RKO (cell line): ENCODE data around the gene CNTN6.
"Not testable (repeated sequence)": the region's sequence is repeated elsewhere in the genome, so short reads cannot be mapped to it uniquely, and the experiment has no call there.

Experiments
- DNase-seq: peaks from one replicate; pipeline ENCODE4 v3.0.0-alpha.2; 2016; ENCODE audit warnings: low spot score

The CNTN6 gene

GRCh38 chr3:1288805-1289494 lies 196.1 kb downstream of the CNTN6 start:
- no peak for DNase-seq

DNA sequence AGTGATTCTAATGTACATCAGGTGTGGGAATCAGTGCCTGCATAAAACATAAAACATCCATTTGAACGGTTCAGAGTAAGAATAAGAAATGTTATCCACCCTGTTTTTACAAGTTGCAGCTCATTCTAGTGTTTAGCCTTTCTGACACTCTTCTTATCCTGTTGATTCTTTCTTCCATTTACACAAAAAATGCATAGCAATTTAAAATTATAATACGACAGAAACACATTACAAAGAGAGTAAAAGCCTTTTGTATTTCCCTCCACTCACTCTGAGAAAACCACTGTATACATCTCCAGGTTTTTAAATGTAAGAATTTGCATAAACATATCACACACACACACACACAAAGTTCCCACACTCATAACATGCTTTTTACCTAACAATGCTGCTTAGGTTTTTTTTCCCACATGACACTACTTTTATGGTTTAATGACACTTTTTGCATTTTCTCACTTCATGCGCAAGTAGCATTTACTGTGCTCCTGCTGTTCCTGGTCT lies 199.8 kb downstream of the CNTN6 start:
- DNase-seq, result no peak

DNA sequence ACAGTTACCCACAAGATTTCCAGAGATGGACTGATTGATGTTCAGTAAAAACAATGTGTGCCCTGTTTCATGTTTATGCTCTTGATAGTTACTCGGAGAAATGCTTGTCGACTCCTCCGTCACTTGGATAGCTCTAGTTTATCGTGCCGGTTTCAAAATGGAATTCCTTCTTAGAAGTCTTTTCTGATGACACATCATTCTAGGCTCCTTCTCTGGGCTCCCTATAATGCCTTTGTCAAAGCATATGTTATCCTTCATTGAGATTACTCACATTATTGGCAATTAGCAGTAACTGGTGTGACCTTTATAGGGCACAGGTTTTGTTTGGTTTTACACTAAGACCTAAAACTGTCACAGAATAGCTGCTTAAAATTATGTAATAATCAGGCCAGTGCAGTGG lies 201.8 kb downstream of the CNTN6 start:
- no peak for DNase-seq

DNA sequence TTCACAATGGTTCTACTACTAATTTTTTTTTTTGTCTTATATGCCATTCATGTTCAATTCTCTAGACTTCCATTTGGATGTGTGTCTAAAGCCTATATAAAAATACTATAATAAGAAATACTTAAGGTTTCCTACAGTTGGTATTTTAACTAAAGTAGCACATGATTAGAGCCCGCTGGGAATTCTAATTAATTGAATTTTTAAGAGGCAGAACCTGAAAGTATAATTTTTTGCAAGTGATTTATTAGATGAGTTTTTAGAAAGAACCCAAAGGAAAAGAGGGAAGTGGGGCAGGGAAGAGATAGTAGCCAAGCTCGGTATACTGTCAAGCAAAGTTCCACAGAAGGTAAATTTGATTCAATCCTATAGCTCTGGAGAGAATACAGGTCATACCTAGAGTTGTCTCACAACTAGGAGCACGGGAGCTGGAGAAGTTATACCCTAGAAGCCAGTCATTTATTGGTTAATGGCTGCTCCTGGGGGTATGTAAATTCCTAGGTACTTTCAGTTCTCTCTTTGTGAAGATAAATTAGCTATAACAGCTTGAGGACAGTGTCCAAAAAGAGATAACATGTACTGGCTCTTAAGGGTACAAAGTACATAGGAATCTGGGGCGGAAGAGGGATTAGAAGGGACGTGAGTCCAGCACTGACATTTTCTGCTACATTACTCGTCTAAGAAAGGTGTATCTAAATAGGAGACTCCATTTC lies 225.6 kb downstream of the CNTN6 start:
- no peak for DNase-seq

DNA sequence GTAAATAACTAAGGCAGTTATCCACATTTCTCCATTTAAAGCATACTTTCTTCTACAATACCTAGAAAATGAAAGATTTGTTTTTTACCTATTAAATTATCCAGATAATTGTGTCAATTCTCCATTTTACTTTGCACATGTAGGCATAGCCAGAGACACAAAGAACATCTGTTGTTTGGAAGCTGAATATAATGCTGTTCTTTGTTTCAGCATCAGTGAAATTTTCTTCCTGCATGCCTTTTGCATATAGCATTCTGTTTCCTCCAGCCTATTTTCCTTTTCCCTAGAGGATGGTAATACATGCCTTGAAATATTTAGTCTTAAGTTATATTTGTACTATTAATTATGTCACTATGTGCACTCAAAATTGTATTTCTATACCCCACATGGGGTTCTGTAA lies 233.7 kb downstream of the CNTN6 start:
- no peak for DNase-seq

- no peak for DNase-seq
These were observed 237.3 kb downstream of the CNTN6 start for GRCh38 chr3:1330107-1330506.

DNA sequence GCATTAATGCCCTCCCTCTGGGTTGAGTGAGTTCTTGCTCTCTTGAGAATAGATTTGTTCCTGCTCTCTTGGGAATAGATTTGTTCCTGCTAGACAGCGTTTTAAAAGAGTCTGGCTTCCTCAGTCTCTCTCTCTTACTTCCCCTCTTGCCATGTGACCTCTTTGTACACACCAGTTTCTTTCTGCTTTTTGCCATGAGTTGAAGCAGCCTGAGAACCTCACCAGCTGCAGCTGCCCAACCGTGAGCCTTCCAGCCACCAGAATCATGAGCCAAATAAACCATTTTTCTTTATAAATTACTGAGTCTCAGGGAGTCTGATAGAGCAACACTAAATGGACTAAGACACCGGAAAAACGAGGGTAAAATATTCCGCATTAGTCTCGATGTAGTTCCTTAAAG lies 253.6 kb downstream of the CNTN6 start:
- no peak for DNase-seq

GRCh38 chr3:1348547-1348946 lies 255.7 kb downstream of the CNTN6 start:
- DNase-seq, result peak; percentile 21

GRCh38 chr3:1350885-1351284 lies 258.1 kb downstream of the CNTN6 start:
- DNase-seq, result no peak

DNA sequence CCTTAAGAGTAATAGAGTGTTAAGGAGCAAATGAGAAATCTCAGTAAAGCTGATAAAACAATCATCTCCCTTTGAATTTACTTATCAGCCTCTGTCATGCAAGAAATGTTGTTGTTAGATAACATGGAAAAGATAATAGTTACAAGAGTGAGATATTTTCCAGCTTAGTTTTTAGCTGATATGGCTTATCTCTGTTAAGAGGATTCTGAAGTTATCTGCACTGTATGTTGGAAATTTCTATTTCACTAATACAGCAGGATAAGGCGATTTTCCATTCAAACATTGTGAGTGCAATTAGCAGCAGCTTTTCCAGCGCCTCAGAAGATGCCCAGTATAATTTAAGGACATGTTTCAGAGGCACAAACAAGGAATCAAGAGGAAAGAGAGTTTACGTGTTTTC lies 262.9 kb downstream of the CNTN6 start:
- DNase-seq, result no peak

DNA sequence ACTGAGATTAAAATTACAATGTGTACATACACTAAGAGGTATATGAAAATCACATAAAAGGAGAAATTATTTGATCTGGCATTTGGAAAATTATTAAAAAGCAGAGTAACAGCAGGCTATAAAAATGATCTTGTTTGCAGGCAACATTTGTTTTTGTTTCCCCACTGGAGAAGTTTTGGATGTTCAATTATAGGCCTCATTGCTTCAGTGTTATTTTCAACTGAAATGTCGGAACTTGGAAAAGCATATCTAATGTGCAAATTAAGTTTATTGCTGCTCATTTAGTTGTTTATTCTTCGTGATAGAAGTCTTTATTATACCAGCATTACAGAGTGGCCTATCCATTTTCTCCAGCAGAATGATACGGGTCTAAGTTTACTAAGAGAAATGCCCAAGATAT lies 263.3 kb downstream of the CNTN6 start:
- DNase-seq, result no peak

GRCh38 chr3:1365528-1365927 lies 272.7 kb downstream of the CNTN6 start:
- DNase-seq, result no peak

DNA sequence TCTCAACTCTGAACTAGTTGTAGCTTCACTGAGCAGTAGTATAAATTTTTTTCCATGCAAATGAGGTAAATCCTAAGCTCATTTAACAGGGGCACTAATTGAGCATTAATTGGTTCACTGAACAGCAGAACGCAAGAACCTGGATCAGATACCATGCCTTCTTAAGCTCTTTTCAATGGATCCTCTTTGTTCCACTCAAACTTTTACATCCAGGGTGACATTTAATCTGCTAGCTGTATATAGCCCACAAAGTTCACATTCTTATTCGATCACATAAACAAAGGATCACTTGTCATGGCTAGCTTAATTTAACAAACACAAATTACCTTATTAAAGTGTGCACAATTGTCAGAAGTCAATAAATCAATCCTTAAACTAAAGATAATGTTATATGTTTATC lies 281.6 kb downstream of the CNTN6 start:
- DNase-seq, result no peak

- no peak for DNase-seq
These were observed 282.3 kb downstream of the CNTN6 start for GRCh38 chr3:1375145-1375544.

DNA sequence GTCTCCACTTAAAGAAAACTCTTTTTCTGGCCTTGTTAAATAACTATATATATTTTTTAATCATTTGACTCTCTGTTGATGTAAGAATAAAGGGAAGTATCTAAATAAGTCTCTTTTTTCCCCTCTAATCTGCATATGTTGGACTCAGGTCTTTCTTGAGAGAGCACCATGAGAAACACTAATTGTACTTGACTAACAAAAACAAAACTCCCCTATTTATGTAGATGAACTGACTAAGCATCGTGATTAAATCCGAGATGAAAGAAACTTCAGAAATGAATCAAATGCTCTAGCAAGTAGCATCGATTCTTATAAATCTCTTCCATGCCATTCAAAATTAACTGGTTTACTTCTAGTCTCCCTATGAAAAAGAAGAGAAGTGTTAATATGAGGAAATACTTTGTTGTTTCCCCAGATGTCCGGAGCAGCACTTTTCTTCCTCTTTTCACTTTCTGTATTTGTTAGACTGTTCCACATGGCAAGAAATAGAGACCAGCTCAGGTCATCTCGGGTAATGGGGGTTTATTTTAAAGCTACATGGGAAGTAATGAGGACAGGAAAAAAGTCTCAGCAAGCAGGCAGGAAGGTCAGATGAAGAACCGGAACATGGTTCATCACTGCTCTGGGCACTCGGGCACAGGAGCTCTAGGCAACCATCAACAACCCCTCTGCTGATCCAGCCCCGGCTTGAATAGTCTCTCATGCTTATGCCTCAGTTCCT lies 288.3 kb downstream of the CNTN6 start:
- DNase-seq, result no peak

- no peak for DNase-seq
These were observed 288.8 kb downstream of the CNTN6 start for GRCh38 chr3:1381647-1382036.

DNA sequence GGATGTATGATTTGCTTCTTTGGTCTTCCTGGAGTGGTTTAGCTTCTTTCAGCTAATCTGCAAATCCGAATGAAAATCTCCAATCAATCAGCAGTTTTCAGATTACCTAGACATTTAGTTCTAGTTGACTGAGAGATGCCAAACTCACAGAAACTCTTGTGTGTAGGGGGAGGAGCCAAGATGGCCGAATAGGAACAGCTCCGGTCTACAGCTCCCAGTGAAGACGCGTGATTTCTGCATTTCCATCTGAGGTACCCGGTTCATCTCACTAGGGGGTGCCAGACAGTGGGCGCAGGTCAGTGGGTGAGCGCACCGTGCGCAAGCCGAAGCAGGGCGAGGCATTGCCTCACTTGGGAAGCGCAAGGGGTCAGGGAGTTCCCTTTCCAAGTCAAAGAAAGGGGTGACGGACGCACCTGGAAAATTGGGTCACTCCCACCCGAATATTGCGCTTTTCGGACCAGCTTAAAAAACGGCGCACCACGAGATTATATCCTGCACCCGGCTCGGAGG lies 294.6 kb downstream of the CNTN6 start:
- not testable (repeated sequence) for DNase-seq

GRCh38 chr3:1394188-1394587 lies 301.4 kb downstream of the CNTN6 start:
- DNase-seq, result no peak

DNA sequence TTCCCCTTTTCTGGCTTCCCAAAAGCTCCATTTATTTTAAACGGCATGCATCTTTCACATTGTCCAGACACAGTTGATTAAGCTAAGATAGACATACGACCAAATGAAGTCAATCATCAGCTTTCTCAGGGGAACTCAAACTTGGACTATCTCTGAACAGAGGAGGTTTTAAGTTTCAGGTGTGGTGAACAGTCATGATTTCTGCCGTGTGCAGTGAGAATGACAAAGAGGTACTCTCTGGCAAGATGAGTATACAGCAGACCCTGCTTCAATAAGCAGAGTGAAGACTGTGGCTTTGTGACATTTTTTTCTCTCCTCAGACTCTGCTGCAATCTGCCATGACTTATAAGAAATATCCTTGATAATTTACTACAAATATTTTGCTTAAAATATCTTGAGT lies 307.7 kb downstream of the CNTN6 start:
- no peak for DNase-seq

DNA sequence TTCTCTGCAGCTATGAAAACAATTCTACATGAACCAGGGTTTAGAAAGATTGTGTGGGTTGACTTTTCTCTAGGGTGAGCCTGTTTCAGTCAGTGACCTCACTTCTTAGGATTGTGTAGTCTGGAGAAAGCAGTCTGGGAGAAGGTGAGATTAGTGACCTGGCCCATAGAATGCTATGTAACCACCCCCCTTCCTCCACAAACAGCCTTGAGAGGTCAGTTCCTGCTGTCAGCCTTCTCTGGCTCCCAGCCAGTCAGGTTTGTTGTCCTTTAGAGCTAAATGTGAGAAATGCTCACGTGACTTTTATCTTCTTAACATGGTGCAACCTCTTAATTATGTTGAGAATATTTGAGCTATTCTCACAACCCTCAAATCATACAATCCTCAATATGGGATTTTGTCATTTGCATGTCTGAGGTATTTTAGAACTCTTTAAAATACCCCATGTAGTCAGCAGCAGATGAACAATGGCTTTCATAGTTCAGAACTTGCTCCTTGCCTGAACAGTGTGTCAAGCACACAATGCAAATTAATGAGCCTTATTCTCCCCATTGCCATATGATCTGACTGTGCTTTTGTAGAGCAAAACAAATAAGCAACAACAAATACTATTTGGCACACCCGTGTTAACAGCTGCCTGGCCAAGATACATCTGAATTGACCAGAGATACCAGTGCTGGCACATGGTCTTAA lies 311.6 kb downstream of the CNTN6 start:
- no peak for DNase-seq

- DNase-seq, result no peak
These were observed 313.4 kb downstream of the CNTN6 start for GRCh38 chr3:1406250-1406649.

DNA sequence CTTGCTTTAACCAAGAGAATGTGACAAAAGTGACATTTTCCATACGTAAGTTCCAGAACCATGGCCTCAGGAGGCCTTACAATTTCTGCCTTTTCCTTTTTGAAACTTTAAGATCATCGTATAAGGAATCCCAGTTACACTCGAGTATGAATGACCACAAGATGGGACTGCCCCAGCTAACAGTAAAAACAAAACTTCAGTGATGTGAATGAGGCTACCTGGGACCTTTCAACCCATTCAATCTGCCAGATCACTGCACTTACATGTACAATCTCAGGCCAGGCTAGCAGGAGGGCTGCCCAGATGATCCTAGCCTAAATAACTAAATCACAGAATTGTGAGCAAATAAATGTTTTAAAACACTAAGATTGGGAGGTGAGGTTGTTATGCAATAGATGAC lies 328.8 kb downstream of the CNTN6 start:
- no peak for DNase-seq
